ENCODE data around the gene PTMS.

PTMS gene

GRCh38 chr12:6764011-6764828 is 1.9 kb upstream of the PTMS start:
- CTCF ChIA-PET: interaction anchor here (1.0 to 8.7 kb wide), 7 partner anchors 11 to 61 kb away, joined by 3 to 222 read pairs (median 51); partner anchors contain the start of gene MLF2
- peak; percentile 97 for DNase-seq (ENCODE audit: low read depth, low spot score)
- H3K4me3 ChIP-seq (ENCODE audit: low read depth, low read length): peak overlapping the region; percentile 16
- TF ChIP-seq CTCF (IDR thresholded peaks at IDR 0.05; ENCODE audit: insufficient read depth, low read length, missing control alignments): no peak
- POLR2A ChIA-PET: interaction anchor here (0.6 to 3.2 kb wide), 5 partner anchors 11 to 103 kb away, joined by 3 to 78 read pairs (median 5); partner anchors contain the start of genes CDCA3, MLF2, TPI1 and USP5

- CTCF ChIA-PET: interaction anchor here (1.5 to 8.7 kb wide), 8 partner anchors 14 to 144 kb away, joined by 3 to 222 read pairs (median 9); partner anchors contain the start of gene MLF2
- no peak for DNase-seq (ENCODE audit: low read depth, low spot score)
- peak overlapping the region; percentile 93 for H3K4me3 ChIP-seq (ENCODE audit: low read depth, low read length)
Measured at GRCh38 chr12:6765048-6765633, 1.0 kb upstream of the PTMS start.

GRCh38 chr12:6766651-6767349 is 637 bp downstream of the PTMS start:
- POLR2A ChIA-PET: interaction anchor here (0.6 to 3.2 kb wide), 18 partner anchors 11 to 297 kb away, joined by 3 to 78 read pairs (median 5); partner anchors contain the start of genes CDCA3, COPS7A, GPR162 and MLF2
- no peak for DNase-seq (ENCODE audit: low read depth, low spot score)
- peak; percentile 64 for TF ChIP-seq CTCF (IDR thresholded peaks at IDR 0.05; ENCODE audit: insufficient read depth, low read length, missing control alignments)

More at GRCh38 chr12:6765048-6765633, 1.0 kb upstream of the PTMS start:
- no peak for TF ChIP-seq CTCF (IDR thresholded peaks at IDR 0.05; ENCODE audit: insufficient read depth, low read length, missing control alignments)
- POLR2A ChIA-PET: interaction anchor here (1.1 to 3.2 kb wide), 4 partner anchors 12 to 178 kb away, joined by 3 to 78 read pairs (median 11); partner anchors contain the start of genes CDCA3, MLF2 and USP5

GRCh38 chr12:6767353-6768319 is 1.5 kb downstream of the PTMS start:
- ChIA-PET CTCF (interaction anchor here (0.7 to 8.7 kb wide), 27 partner anchors 8 to 172 kb away, joined by 3 to 222 read pairs (median 5); partner anchors contain the start of genes CDCA3, COPS7A and MLF2), POLR2A (interaction anchor here (0.6 to 3.2 kb wide), 15 partner anchors 10 to 298 kb away, joined by 3 to 78 read pairs (median 7); partner anchors contain the start of genes CDCA3, COPS7A, GPR162 and MLF2)
- no peak for TF ChIP-seq CTCF (IDR thresholded peaks at IDR 0.05; ENCODE audit: insufficient read depth, low read length, missing control alignments)
- peak overlapping the region; percentile 93 for H3K4me3 ChIP-seq (ENCODE audit: low read depth, low read length)
- DNase-seq (ENCODE audit: low read depth, low spot score): no peak

More at GRCh38 chr12:6766651-6767349, 637 bp downstream of the PTMS start:
- peak overlapping the region; percentile 93 for H3K4me3 ChIP-seq (ENCODE audit: low read depth, low read length)
- CTCF ChIA-PET: interaction anchor here (0.7 to 8.7 kb wide), 35 partner anchors 9 to 207 kb away, joined by 3 to 222 read pairs (median 4); partner anchors contain the start of genes CDCA3, COPS7A and MLF2

- H3K4me3 ChIP-seq (ENCODE audit: low read depth, low read length): peak overlapping the region; percentile 93
- CTCF ChIA-PET: interaction anchor here (1.2 to 8.7 kb wide), 6 partner anchors 8 to 57 kb away, joined by 4 to 222 read pairs (median 29); partner anchors contain the start of gene MLF2
- POLR2A ChIA-PET: interaction anchor here (2.6 kb wide), 1 partner anchor 53 kb away, joined by 14 read pairs; the partner anchor contains the start of gene GPR162
Measured at GRCh38 chr12:6768437-6768914, 2.3 kb downstream of the PTMS start.

More at GRCh38 chr12:6768437-6768914, 2.3 kb downstream of the PTMS start:
- DNase-seq (ENCODE audit: low read depth, low spot score): no peak
- TF ChIP-seq CTCF (IDR thresholded peaks at IDR 0.05; ENCODE audit: insufficient read depth, low read length, missing control alignments): no peak
